GM21737 (cell line): ENCODE measurements around the gene MNX1.

Experiments
- ATAC-seq: cut with Tn5 transposase; IDR thresholded peaks from one replicate; pipeline ENCODE4 v1.9.1; 2021; ENCODE audit warnings: mild to moderate bottlenecking, moderate library complexity; ENCODE audit not compliant: unreplicated experiment

Gene MNX1

GRCh38 chr7:157003756-157004520 is 6.5 kb downstream of the MNX1 start:
- no peak for ATAC-seq

- no peak for ATAC-seq
Observed at GRCh38 chr7:157003445-157003755, 7.1 kb downstream of the MNX1 start.

GRCh38 chr7:157002819-157003421 is 7.5 kb downstream of the MNX1 start:
- ATAC-seq, result no peak

GRCh38 chr7:157001920-157002818 is 8.3 kb downstream of the MNX1 start:
- no peak for ATAC-seq

GRCh38 chr7:157000741-157001653 is 9.5 kb downstream of the MNX1 start:
- no peak for ATAC-seq

- ATAC-seq, result no peak
Observed at GRCh38 chr7:156999958-157000726, 10.3 kb downstream of the MNX1 start.

- ATAC-seq, result no peak
Observed at GRCh38 chr7:156998988-156999957, 11.2 kb downstream of the MNX1 start.

- no peak for ATAC-seq
Observed at GRCh38 chr7:156994417-156994816, 16.0 kb downstream of the MNX1 start.

- no peak for ATAC-seq
Observed at GRCh38 chr7:156993925-156994235, 16.6 kb downstream of the MNX1 start.

- no peak for ATAC-seq
Observed at GRCh38 chr7:156993021-156993924, 17.2 kb downstream of the MNX1 start.

GRCh38 chr7:156989766-156990535 is 20.5 kb downstream of the MNX1 start:
- ATAC-seq, result no peak

GRCh38 chr7:156988343-156989185 is 21.9 kb downstream of the MNX1 start:
- no peak for ATAC-seq

GRCh38 chr7:156986378-156986777 is 24.1 kb downstream of the MNX1 start:
- no peak for ATAC-seq

- no peak for ATAC-seq
Observed at GRCh38 chr7:156985101-156985992, 25.1 kb downstream of the MNX1 start.

- no peak for ATAC-seq
Observed at GRCh38 chr7:156984174-156984891, 26.1 kb downstream of the MNX1 start.
